HCT116 (cell line): ENCODE measurements around the gene SLC25A21.

Source experiments
- CEBPB ChIP-seq: IDR thresholded peaks from 2 replicates; pipeline ENCODE4 v1.6.1; 2012; ENCODE audit warnings: low read depth
- EGR1 ChIP-seq: IDR thresholded peaks from 2 replicates; pipeline ENCODE4 v1.6.1; 2012; ENCODE audit warnings: low read depth
- ELF1 ChIP-seq: IDR thresholded peaks from 2 replicates; pipeline ENCODE4 v1.6.1; 2012; ENCODE audit warnings: low read depth, borderline replicate concordance
- FOSL1 ChIP-seq: IDR thresholded peaks from 2 replicates; pipeline ENCODE4 v1.6.1; 2012; ENCODE audit warnings: low read depth
- JUND ChIP-seq: IDR thresholded peaks from 2 replicates; pipeline ENCODE4 v1.6.1; 2012
- POLR2A ChIP-seq: IDR thresholded peaks from 2 replicates; pipeline ENCODE4 v1.7.0; 2011; ENCODE audit warnings: borderline replicate concordance; ENCODE audit not compliant: insufficient read depth, insufficient read length; ENCODE audit errors: extremely low read depth
- POLR2AphosphoS5 ChIP-seq: IDR thresholded peaks from 2 replicates; pipeline ENCODE4 v1.6.1; 2011; ENCODE audit warnings: mild to moderate bottlenecking, low read depth, low read length, moderate library complexity
- RAD21 ChIP-seq: IDR thresholded peaks from 2 replicates; pipeline ENCODE4 v1.6.1; 2012; ENCODE audit warnings: low read depth, mild to moderate bottlenecking
- SIN3A ChIP-seq: IDR thresholded peaks from 2 replicates; pipeline ENCODE4 v1.6.1; 2012; ENCODE audit warnings: low read depth
- YY1 ChIP-seq: IDR thresholded peaks from 2 replicates; pipeline ENCODE4 v1.6.1; 2011; ENCODE audit warnings: low read length, low read depth, moderate library complexity, mild to moderate bottlenecking; ENCODE audit not compliant: insufficient replicate concordance; ENCODE audit errors: extremely low read depth
- ZNF274 ChIP-seq: fragments of 200-500 bp; sonication (Bioruptor generic); IDR thresholded peaks from 2 replicates; pipeline ENCODE4 v1.6.1; 2014; ENCODE audit warnings: mild to moderate bottlenecking, low read depth, low read length, inconsistent platforms
- TF ChIP-seq, protein P1 (sequence below), 3 experiments: fragments of 200-600 bp in 1 of 3; sonication (generic) in 1 of 3; IDR thresholded peaks in 2 of 3; conservative IDR thresholded peaks in 1 of 3; 2 replicates each; pipeline ENCODE4 v1.5.1; 2012 to 2017; ENCODE audit warnings: low read depth in 2 of 3, low read length in 2 of 3, antibody characterized with exemption in 1 of 3, borderline replicate concordance in 1 of 3, control low read depth in 1 of 3, mild to moderate bottlenecking in 1 of 3, mixed read lengths in 1 of 3, mixed run types in 1 of 3, moderate library complexity in 1 of 3; ENCODE audit not compliant: insufficient read depth in 1 of 3
- TF ChIP-seq, protein P2 (sequence below): IDR thresholded peaks from 2 replicates; pipeline ENCODE4 v1.6.1; 2012
- TF ChIP-seq, protein P3 (sequence below): IDR thresholded peaks from 2 replicates; pipeline ENCODE4 v1.6.1; 2012; ENCODE audit warnings: low read depth

DNA sequence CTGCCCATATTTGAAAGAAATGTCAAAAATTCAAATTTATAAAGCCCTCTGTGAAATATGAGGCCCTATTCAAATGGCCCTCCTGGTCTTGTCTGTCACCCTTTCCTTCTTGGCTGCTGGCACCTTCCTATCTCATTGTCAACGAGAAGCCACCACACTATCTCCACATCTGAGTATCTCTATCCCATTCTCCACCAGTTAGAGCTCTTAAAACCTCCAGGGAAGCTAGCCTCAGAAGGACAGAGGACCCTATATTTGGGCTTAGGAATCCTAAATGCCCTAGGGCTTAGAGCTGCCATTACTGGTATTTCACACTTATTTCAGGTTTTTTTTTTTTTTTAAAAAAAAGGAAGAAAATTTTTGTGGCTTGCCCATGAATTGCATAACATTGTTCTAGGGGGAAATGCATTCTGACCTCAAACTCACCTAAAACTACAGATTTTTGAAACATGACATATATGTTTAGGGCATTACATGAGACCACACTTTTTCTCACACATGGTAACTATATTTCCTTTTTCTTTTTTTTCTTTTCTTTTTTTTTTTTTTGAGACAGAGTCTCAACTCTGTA is 25.0 kb downstream of the SLC25A21 start:
- no peak for TF ChIP-seq POLR2A
- TF ChIP-seq, protein P1, sequence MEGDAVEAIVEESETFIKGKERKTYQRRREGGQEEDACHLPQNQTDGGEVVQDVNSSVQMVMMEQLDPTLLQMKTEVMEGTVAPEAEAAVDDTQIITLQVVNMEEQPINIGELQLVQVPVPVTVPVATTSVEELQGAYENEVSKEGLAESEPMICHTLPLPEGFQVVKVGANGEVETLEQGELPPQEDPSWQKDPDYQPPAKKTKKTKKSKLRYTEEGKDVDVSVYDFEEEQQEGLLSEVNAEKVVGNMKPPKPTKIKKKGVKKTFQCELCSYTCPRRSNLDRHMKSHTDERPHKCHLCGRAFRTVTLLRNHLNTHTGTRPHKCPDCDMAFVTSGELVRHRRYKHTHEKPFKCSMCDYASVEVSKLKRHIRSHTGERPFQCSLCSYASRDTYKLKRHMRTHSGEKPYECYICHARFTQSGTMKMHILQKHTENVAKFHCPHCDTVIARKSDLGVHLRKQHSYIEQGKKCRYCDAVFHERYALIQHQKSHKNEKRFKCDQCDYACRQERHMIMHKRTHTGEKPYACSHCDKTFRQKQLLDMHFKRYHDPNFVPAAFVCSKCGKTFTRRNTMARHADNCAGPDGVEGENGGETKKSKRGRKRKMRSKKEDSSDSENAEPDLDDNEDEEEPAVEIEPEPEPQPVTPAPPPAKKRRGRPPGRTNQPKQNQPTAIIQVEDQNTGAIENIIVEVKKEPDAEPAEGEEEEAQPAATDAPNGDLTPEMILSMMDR (IDR thresholded peaks at IDR 0.05 in 2 of 3, conservative IDR thresholded peaks at IDR 0.05 in 1 of 3; ENCODE audit: borderline replicate concordance in 1 of 3, insufficient read depth in 1 of 3, low read depth in 2 of 3, low read length in 2 of 3) = no peak
- no peak for TF ChIP-seq SIN3A
- no peak for TF ChIP-seq RAD21
- no peak for TF ChIP-seq FOSL1
- TF ChIP-seq, protein P2, sequence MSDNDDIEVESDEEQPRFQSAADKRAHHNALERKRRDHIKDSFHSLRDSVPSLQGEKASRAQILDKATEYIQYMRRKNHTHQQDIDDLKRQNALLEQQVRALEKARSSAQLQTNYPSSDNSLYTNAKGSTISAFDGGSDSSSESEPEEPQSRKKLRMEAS = no peak
- no peak for TF ChIP-seq POLR2AphosphoS5
- no peak for TF ChIP-seq YY1
- no peak for TF ChIP-seq ZNF274
- no peak for TF ChIP-seq EGR1
- TF ChIP-seq ELF1 = no peak
- TF ChIP-seq, protein P3, sequence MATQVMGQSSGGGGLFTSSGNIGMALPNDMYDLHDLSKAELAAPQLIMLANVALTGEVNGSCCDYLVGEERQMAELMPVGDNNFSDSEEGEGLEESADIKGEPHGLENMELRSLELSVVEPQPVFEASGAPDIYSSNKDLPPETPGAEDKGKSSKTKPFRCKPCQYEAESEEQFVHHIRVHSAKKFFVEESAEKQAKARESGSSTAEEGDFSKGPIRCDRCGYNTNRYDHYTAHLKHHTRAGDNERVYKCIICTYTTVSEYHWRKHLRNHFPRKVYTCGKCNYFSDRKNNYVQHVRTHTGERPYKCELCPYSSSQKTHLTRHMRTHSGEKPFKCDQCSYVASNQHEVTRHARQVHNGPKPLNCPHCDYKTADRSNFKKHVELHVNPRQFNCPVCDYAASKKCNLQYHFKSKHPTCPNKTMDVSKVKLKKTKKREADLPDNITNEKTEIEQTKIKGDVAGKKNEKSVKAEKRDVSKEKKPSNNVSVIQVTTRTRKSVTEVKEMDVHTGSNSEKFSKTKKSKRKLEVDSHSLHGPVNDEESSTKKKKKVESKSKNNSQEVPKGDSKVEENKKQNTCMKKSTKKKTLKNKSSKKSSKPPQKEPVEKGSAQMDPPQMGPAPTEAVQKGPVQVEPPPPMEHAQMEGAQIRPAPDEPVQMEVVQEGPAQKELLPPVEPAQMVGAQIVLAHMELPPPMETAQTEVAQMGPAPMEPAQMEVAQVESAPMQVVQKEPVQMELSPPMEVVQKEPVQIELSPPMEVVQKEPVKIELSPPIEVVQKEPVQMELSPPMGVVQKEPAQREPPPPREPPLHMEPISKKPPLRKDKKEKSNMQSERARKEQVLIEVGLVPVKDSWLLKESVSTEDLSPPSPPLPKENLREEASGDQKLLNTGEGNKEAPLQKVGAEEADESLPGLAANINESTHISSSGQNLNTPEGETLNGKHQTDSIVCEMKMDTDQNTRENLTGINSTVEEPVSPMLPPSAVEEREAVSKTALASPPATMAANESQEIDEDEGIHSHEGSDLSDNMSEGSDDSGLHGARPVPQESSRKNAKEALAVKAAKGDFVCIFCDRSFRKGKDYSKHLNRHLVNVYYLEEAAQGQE = no peak
- no peak for TF ChIP-seq JUND
- TF ChIP-seq CEBPB = no peak
